HTR-8/SVneo (cell line): ENCODE data around the gene CYP46A1.
"Not testable (repeated sequence)": the region's sequence is repeated elsewhere in the genome, so short reads cannot be mapped to it uniquely, and the experiment has no call there.

Experiments used
- DNase-seq: peaks from one replicate; pipeline ENCODE4 v3.0.0; 2011; ENCODE audit warnings: low spot score, mixed read lengths; ENCODE audit not compliant: insufficient read length
- FAIRE-seq: peaks from 2 replicates; lab custom pipeline; 2011; peaks lifted over from hg19 to GRCh38; lab: Jason Lieb, UNC

The CYP46A1 gene

DNA sequence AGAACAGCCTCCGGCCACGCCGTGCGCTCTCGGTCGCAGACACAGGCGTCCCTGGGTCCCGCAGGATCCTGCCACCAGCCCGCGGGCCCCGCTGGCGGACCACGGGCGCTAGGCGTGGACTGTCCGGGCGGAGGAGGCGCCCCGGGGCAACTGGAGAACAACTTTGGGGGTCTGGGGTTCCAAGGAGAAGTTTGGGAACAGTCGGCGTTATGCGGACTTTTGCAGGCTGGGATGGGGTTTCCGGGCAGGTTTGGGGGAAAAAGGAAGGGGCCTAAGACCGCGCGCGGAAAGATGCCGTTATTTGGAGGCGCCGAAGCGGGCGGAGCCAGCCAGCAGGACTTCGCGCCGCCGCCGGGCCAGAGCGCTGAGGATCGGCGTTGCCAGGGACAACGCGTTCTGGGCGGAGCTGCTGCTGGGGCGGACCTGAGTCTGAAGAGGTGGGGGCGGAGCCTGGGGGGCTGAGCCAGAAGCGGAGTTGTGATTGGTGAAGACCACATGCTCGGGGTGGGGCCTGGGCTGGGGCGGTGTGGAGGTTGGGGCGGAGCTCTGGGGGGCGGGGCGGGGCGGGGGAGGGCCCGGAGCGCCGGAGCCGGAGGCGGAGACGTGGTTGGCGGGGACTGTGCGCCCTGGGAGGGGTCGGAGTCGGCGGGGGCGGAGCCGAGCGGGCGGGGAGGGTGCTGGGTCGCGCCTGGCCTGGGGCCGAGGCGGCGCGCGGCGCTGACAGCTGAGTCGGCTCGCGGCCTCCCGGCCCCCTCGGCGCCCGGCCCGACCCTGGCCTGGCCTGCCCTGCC is at the start of gene CYP46A1:
Gene CYP46A1, plus strand, starts transcription at position 680 of the 791 bp plus-strand sequence. CDS start 120 bp downstream, outside the sequence.
- FAIRE-seq (peak; percentile 98), DNase-seq (peak; percentile 98)

DNA sequence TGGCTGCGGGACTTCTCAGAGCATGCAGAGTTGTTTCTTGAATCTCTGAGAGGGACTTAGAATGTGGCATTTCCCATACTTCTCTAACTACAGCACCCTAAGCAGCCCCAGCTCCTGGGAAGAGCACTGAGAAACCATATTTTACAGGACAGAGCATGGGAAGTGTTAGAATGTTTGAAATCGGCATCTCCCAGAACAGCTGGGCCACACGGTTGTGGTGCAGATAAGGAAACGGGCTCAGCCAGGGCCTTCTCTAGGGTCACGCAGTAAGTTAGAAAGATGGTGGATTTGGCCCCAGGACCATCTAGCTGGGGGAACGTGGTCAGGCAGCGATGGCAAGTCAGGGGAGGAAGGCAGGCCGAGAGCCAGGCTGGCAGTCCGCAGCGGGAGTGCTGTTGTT is 49.7 kb upstream of the CYP46A1 start:
- DNase-seq: no peak
- FAIRE-seq: no peak

DNA sequence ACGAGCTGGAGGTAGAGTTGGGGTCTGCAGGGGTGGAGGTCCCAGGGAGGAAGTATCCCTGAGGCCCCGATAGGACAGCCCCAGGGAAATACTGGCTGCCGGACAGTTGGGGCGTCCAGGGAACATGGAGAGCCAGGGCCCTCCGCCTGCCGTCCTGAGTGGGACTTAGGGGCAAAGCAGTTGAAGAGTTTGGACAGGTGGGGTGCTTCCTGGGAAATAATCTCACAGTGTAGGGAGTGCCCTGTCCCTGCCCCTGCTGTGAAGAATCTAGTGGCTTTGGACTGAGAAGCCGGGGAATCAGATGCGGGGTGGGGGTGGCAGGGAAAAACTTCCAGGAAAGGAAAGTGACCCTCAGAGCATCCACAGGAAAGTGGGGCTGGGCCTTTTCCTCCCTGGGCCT is 49.0 kb upstream of the CYP46A1 start:
- FAIRE-seq (no peak), DNase-seq (no peak)

GRCh38 chr14:99636487-99636886 is 47.6 kb upstream of the CYP46A1 start:
- DNase-seq (no peak), FAIRE-seq (no peak)

GRCh38 chr14:99637624-99638023 is 46.5 kb upstream of the CYP46A1 start:
- no peak for FAIRE-seq
- DNase-seq: no peak

- DNase-seq, FAIRE-seq: not testable (repeated sequence)
Measured at GRCh38 chr14:99642771-99643170, 41.3 kb upstream of the CYP46A1 start.

- FAIRE-seq: no peak
Measured at GRCh38 chr14:99643343-99643742, 40.8 kb upstream of the CYP46A1 start.

DNA sequence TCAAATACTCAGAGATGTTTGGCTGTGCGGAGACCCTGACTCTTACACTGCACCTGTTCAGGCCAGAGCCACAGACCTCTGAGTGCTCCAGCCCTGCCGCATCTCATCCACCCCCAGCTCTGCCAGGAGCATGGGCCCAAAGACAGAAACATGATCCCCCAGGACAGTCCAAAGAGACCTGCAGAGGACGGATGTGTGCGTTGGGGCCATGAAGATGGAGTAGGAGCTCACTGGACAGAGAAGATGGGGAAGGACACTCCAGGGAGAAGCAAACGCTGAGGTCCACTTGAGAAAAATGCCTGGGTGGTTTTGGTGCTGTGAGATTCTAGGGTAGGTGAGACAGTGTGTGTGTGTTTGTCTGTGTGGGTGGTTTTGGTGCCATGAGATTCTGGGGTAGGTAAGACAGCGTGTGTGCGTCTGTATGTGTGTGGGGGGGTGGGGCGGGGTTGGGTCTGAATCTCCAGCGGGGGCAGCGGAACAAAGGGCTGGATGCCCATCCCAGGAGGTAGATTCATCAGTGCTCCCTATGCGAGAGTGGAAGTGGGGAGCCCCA is 40.0 kb upstream of the CYP46A1 start:
- no peak for FAIRE-seq

More at GRCh38 chr14:99643343-99643742, 40.8 kb upstream of the CYP46A1 start:
- no peak for DNase-seq

DNA sequence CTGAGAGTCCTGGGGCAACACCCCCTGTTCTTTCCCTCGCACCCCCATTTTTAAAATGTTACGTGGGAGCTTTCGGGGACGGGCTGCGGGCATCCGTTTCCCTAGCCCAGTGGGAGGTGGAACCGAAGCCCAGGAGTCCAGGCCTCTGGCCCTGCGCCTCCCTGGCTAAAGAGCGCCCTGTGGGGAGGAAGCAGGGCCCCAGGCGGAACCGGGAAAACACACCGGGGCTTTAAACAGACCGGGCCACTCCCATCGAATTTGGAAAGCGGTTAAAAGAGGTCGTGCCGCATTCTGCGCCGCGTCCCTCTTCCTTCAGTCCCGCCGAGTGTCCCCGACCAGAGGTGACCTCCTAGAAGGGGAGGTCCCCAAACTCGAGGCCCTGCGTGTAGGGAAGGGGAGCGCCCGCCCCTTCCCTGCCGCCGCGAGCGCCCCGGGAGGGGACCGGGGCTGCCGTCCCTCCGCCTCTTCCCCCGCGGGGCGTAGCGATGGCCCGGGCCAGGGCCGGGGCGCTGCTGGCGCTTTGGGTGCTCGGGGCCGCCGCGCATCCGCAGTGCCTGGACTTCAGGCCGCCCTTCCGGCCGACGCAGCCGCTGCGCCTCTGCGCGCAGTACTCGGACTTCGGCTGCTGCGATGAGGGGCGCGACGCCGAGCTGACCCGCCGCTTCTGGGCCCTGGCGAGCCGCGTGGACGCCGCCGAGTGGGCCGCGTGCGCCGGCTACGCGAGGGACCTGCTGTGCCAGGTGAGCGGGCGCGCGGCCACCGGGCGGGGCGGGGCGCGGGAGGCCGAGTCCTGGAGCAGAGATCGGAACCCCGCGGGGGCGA is 39.2 kb upstream of the CYP46A1 start, which contains the start of gene HHIPL1:
Gene HHIPL1, plus strand, starts transcription at position 407 of the 822 bp plus-strand sequence. Its CDS starts 79 bp downstream, at position 486.
- FAIRE-seq (no peak), DNase-seq (no peak)

More for the DNA sequence above, 40.0 kb upstream of the CYP46A1 start:
- no peak for DNase-seq

GRCh38 chr14:99645545-99646505 is 38.3 kb upstream of the CYP46A1 start:
- no peak for FAIRE-seq
- no peak for DNase-seq

DNA sequence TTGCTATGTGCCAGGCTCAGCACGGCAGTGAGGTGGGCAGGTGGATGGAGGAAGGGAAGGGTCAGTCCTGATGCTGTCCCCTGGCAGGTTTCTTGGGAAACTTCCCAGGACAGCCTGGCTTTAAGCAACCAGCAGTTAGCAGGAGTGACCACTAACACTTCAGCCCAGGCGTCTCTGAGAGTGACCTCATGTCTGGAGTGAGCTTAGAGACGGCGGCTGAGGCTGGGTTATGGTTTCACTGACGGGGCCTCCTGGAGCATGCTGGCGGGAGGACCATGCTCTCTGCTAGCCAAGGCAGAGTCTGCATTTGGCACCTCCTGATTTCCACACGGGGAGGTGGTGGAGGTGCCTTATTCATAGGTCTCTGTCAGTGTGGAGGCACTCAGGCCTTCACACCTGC is 36.7 kb upstream of the CYP46A1 start:
- DNase-seq: no peak
- no peak for FAIRE-seq

- FAIRE-seq (no peak), DNase-seq (no peak)
Measured at GRCh38 chr14:99648027-99648784, 35.9 kb upstream of the CYP46A1 start.

GRCh38 chr14:99649219-99649618 is 34.9 kb upstream of the CYP46A1 start:
- DNase-seq (no peak), FAIRE-seq (no peak)

GRCh38 chr14:99649643-99650042 is 34.5 kb upstream of the CYP46A1 start:
- DNase-seq (no peak), FAIRE-seq (no peak)

GRCh38 chr14:99650189-99650588 is 33.9 kb upstream of the CYP46A1 start:
- FAIRE-seq (no peak), DNase-seq (no peak)

DNA sequence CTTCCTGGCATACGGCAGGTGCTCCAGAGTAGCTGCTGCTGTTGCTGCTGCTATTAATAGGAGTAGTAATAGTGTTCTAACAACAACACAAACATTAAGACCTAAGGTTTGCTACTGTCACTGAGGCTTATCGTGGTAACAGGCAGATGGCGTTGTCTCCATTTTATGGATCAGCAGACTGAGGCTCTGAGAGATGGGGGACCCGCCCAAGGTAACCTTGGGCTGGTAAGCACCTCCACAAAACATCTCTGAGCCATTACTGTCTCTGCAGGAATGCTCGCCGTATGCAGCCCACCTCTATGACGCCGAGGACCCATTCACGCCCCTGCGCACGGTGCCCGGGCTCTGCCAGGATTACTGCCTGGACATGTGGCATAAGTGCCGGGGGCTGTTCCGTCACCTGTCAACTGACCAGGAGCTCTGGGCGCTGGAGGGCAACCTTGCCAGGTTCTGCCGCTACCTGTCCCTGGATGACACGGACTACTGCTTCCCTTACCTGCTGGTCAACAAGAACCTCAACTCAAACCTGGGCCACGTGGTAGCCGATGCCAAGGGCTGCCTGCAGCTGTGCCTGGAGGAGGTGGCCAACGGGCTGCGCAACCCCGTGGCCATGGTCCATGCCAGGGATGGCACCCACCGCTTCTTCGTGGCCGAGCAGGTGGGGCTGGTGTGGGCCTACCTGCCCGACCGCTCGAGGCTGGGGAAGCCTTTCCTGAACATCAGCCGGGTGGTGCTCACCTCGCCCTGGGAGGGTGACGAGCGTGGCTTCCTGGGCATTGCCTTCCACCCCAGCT is 31.9 kb upstream of the CYP46A1 start:
- no peak for FAIRE-seq
- no peak for DNase-seq

DNA sequence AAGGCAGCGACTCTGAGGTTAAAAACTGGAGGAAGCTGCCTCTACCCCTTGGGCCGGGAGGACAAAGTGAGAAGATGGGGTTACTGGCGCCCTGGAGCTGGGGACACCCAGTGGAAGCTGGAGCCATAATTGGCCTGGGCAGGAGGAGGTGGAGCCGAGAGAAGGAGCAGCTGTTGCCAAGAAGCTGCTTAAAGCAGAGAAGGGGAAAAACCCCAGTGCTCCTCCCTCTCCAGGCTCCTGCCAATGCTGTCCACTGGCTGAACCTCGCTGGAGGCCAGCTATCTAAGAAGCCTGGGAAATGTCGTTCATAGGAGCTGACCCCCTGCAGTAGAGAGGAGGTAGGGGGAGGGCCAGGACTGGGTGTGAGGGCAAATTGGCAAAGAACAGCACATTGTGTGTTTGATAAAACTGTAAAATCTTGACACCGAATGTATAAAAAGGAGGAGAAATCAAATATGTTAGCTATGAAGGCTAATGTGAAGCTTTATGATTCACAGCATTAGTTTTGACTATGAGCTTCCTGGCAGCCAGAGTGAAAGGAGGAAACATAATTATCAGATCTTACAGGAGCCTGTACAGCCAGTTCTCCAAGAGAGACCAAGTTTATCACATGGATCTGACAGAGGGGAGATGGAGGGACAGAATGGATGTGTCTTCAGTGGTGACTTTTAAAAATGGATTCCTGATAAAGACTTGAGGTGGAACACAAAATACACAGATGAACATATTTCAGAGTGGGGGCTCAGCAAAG is 29.7 kb upstream of the CYP46A1 start:
- DNase-seq: peak; percentile 19
- FAIRE-seq: peak; percentile 28
